COLO829 (cell line): ENCODE results near the gene SPACA6.

Experiments used
- DNase-seq: peaks from one replicate; pipeline ENCODE4 v3.0.0; 2012; ENCODE audit warnings: low spot score

Gene SPACA6

DNA sequence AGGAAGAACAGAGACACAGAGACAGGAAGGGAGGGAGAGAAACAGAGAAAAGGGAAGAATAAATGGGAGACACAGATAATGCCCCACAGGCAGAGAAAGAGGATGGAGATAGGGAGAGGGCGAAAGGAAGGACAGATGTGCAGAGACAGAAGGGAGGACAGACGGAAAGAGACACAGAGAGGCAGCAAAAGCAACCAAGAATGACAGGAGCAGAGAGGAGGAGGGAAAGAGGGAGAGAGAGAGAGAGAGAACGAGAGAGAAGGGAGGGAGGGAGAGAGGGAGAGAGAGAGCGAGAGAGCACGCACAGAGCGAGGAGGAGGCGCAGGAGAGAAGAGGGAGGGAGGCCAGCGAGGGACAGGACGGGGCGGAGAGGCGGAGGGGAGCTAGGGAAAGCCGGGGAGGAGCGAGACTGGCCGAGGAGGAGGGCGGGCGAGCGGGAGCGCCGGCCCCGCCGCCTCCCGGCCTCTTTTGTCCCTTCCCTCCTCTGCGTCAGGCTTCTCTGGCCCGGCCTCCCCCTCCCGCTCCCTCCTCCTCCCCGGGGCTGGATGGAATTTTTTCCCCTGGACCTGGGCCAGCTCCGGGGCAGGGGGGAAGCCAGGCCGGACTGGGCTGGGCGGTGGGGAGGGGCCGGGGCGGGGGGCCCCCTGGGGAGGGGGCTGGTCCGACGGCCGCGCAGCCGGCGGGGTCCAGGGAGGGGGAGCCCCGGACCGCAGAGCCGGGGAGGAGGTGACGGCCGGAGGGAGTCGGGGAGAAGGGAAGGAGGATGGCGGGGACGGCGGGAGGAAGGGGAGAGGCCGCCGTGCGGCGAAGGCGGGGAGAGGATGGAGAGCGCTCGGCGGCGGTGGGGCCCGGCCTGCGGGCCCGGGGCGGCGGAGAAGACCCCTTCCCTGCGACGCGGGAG is 4.2 kb upstream of the SPACA6 start:
- peak; percentile 57 for DNase-seq

- DNase-seq = no peak
These were observed 3.2 kb upstream of the SPACA6 start for GRCh38 chr19:51689751-51690453.

DNA sequence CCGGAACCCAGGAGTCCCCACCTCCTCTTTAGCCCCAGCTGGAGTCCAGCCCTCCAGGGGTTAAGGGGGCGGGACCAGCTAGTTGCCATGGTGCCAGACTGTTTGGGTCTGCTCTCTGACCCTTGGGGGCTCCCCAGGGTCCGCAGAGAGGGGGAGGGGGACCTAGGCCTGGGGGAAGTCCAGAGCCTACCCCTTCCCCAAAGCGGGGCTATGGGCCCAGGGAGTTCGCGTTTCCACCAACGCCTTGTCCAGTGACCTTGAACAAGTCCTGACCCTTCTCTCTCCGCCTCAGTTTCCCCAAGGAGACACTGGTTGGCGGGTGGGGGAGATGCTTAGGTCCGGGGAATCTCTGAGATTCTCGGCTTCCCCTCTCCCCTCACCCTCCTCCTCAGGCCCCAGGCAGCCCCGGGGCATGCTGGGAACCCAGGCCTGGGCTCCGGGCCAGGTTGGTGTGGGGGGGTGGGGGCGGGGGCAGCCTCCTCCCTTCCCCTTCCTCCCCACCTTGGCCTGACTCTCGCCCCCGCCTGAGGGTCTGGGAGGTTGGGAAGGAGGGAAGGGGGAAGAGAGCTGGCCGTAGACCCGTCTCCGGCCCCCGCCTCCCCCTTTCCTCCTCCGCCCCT is 2.6 kb upstream of the SPACA6 start:
- DNase-seq = peak; percentile 41

GRCh38 chr19:51691074-51691583 is 2.0 kb upstream of the SPACA6 start:
- no peak for DNase-seq

DNA sequence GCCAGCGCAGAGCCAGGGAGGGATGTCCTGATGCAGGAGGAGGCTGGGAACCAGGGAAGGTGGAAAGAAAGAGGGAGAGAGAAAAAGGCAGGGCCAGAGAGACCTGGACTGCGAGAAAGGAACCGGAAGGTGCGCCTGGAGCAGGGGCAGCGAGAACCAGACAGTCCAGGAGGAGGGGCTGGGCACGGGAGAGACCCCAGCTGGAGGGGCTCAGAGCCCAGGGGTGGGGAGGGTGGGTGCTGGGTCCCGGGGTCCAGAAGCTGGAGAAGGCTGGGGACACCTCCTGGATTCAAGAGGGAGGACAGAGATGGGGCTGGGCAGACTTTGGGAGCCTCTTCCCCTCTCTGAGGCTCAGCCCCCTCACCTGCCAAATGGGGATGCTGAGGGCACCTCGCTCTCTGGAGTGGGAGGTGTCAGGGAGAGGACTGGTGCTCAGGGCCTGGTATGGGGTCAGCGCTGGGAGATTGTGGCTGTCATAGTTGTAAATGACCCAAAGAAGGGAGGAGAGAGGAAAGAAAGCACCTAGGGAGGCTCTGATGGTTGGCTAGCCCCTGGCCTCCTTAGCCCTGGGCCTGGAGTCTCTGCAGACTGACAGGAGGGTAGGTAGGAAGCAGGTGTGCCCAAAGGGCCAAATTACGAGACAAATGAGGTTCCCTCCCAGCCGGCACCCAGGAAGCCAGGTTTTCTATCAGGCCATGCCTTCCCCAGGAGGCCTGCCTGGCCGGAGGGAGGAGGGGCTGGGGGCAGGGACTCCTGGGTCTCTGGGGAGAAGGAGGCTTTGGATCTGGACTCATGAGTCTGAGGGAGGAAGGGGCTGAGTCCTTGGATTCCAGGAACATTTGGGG is 1.3 kb upstream of the SPACA6 start:
- no peak for DNase-seq

DNA sequence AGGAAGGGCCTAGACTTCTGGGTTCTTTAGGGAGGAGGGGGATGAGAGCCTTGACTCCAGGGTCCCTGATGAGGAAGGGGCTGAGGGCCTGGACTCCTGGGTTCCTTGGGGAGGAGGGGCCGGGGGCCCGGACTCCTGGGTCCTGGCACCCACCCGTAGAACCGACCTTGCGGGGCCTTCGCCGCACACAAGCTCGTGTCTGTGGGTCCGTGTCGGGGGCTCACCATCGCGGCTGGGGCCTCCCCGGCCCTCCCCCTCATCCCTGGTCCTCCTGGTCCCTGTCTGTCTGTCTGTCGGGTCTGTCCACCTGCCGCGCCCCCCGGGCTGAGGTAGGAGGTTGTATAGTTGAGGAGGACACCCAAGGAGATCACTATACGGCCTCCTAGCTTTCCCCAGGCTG is 662 bp upstream of the SPACA6 start:
- DNase-seq = no peak

DNA sequence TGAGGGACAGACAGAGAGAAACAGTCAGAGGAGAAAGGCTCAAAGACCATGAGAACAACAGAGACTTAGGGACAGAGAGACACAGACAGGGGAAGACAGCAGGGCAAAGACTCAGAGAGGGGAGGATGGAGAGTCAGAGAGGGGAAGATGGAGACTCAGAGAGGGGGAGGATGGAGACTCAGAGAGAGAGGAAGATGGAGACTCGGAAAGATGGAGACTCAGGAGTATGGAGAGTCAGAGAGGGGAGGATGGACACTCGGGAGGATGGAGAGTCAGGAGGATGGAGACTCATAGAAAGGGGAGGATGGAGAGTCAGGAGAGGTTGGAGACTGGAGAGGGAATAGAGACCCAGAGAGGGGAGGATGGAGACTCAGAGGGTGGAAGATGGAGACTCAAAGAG is 689 bp downstream of the SPACA6 start:
- DNase-seq = no peak

DNA sequence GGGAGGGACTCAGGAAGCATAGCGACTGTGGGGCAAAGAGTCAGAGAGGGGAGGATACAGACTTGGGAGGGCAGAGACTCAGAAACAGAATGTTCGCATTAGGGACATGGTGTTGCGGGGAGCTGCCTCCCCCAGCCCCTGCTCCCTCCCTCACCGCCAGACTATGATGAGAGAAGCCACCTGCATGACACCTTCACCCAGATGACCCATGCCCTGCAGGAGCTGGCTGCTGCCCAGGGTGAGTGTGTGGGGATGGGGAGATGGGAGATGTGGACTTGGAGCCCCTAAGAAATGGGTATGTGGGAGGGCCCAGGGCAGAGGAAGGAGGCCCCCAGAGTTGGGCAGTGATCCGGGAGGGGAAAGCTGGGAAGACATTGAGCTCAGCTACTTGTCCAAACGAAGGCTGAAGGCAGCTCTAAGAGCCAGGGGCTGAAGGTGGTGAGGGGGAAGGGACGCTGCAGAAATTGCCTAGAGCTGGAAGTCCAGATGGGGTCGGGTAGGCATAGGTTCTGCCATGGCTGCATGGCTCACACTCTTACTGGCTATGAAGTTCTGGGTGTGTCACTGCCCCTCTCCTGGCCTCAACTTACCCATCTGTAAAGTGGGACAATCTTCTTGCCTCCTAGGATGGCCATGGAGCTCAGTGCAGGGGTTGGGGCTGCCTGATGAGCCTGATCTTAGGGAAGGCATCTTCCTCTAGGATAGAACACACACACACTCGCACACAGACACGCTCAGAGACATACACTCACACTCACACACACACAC is 1.4 kb downstream of the SPACA6 start:
- no peak for DNase-seq

GRCh38 chr19:51695088-51695487 is 2.0 kb downstream of the SPACA6 start:
- DNase-seq = no peak

GRCh38 chr19:51695702-51696315 is 2.7 kb downstream of the SPACA6 start:
- DNase-seq = no peak

DNA sequence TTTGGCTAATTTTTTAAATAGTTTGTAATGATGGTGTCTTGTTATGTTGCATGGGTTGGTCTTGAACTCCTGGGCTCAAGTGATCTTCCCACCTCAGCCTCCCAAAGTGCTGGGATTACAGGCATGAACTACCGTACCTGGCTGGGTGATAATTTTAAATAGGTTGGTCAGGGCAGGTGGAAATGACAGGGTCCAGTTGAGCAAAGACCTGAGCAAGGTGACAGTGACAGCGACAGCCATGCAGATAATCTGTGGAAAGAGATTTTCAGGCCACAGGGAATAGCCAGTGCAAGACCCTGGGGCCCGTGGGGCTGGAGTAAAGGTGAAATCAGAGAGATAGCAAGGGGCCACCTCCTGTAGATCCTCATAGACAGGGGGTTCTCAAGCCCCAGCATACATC is 3.5 kb downstream of the SPACA6 start:
- DNase-seq = no peak

DNA sequence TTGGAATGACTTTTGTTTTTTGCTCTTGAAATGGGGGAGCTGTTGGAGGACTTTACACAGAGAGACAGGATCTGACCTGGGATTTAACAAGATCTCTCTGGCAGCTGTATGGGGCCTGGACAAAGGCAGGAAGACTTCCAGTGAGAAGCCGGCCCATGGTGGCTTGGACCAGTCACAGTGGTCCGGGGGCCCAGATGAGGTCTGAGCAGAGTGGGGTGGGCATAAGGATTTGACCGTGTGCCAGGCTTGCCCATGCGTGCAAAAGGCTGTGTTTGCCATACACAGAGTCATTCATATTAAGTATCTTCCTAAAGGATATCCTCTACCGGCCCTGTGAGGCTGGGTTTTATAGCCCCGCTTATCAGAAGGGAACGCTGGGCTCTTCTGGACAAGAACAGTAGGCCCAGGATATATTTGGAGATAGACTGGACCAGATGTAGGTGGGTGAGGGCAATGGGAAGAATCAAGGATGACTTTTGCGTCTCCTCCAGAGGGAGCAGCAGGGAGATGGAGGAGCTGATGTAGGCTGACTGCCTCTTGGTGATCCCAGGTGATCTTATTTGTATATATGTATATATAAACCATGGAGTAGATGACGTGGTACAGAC is 4.1 kb downstream of the SPACA6 start:
- DNase-seq = no peak

GRCh38 chr19:51698296-51698695 is 5.2 kb downstream of the SPACA6 start:
- DNase-seq = no peak

DNA sequence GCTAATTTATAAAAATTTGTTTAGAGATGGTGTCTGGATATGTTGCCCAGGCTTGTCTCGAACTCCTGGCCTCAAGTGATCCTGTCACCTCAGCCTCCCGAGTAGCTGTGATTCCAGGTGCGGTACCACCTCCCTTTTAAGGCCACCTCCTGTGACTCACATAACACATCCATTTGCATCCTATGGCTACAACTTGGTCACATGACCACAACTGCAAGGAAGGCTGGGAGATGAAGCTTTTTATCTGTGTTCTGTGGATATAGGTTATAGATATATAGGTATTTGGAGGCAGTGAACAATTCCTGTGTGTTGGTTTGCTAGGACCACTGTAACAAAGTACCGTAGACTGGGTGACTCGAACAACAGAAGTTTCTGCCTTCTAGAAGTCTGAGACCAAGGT is 6.0 kb downstream of the SPACA6 start:
- DNase-seq = no peak

- DNase-seq = no peak
These were observed 8.5 kb downstream of the SPACA6 start for GRCh38 chr19:51701468-51702100.

GRCh38 chr19:51702103-51702824 is 9.1 kb downstream of the SPACA6 start:
- DNase-seq = no peak

- DNase-seq = no peak
These were observed 9.9 kb downstream of the SPACA6 start for GRCh38 chr19:51702825-51703574.
